Germinal center (tissue), 1 donor: ENCODE results near the gene SELENOT.

Experiments
- DNase-seq: peaks from one replicate; pipeline ENCODE4 v3.0.0; 2012; ENCODE audit warnings: mixed read lengths, low spot score

SELENOT gene

DNA sequence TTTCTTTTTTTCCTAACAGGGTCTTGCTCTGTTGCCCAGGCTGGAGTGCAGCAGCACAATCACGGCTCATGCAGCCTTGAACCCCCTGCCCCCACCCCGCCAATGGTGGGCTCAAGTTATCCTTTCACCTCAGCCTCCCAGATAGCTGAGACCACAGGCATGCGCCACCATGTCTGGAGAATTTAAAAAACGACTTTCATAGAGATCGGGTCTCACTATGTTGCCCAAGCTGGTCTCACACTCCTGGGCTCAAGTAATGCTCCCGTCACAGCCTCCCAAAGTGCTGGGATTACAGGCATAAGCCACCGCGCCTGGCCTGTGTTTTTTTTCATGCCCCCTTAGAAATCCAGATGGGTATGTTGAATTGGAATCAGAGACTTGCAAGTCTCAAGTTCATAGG is 60.3 kb downstream of the SELENOT start:
- DNase-seq, result no peak

DNA sequence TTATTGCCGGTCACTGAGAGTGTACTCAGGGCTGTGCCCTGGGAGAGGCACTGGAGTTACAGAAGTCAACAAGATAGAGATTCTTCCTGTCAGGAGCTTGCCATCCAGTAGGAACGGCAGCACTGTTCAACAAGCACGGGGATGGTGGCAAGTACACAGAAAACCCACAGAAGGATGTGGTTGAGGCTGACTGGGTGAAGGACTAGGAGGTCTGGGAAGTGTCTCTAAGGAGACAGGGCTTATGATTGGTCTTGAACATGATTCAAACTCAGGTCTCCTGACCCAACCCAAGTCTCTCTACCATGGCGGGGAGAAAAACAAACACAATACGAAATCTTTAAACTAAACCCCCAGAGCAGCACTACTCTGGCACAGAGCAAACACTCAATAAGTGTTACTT is 63.0 kb downstream of the SELENOT start:
- DNase-seq, result no peak

DNA sequence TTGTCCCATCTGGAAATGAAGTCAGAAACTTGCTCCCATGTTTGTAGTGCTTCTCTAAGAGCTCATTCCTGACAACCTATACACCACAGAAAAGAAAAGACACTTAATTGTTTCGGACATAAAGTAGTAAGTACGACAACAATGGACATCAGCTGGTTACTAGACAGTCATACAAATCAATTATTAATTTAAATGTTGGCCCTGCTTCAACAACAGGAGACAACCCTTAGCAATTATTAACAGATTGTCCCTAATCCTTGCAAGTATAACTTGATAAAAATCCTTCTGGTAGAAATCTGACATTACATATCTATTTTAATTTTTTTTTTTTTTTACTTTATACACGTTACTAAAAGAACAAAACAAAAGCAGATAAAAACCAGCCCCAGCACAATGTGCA is 70.8 kb downstream of the SELENOT start:
- no peak for DNase-seq

DNA sequence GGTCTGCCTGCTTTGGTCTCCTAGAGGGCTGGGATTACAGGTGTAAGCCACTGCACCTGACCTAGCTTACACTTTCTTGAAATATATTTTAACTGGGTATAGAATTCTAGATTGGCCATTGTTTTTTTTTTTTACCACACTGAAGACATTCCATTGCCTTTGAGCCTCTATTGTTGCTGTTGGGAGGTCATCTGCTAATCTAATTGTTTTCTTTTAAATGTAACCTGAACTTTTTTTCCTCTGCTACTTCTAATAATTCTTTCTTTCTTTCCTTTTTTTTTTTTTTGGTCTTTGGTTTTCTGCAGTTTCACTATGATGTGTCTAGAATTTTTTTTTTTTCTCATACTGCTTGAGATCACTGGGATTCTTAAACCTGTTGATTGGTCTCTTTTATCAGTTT is 72.5 kb downstream of the SELENOT start:
- no peak for DNase-seq
